Fibroblast of lung (primary cell): ENCODE measurements around the gene MGLL. TPM values are rescaled to one million over a fixed set of nuclear protein-coding genes. Genes with fewer than 3 reads are reported as not detected.
A peak's percentile ranks its signal among the peaks of the same experiment; 100 is the strongest.
"Not testable (repeated sequence)": the region's sequence is repeated elsewhere in the genome, so short reads cannot be mapped to it uniquely, and the experiment has no call there.

Source experiments
- DNase-seq, 2 donors: peaks; one replicate each; pipeline versions ENCODE4 v3.0.0 to v3.0.0-alpha.2; 2010; ENCODE audit warnings: low read depth in 2 of 2
- H2AFZ ChIP-seq: 2 replicates; pipeline ENCODE4 v1.5.1; 2012; ENCODE audit warnings: low read length, control low read depth, inconsistent platforms
- H3K27ac ChIP-seq: 2 replicates; pipeline ENCODE4 v1.5.1; 2011; ENCODE audit warnings: low read length, control low read depth; ENCODE audit not compliant: insufficient read depth
- H3K27me3 ChIP-seq: 2 replicates; pipeline ENCODE4 v1.5.1; 2011; ENCODE audit warnings: mild to moderate bottlenecking, low read length; ENCODE audit not compliant: control insufficient read depth, insufficient read depth
- H3K36me3 ChIP-seq: 2 replicates; pipeline ENCODE4 v1.5.1; 2011; ENCODE audit warnings: low read length; ENCODE audit not compliant: control insufficient read depth, insufficient read depth
- H3K4me1 ChIP-seq: 2 replicates; pipeline ENCODE4 v1.5.1; 2011; ENCODE audit warnings: low read length; ENCODE audit not compliant: control insufficient read depth, insufficient read depth; ENCODE audit errors: extremely low read depth
- H3K4me2 ChIP-seq: 2 replicates; pipeline ENCODE4 v1.5.1; 2011; ENCODE audit warnings: low read length, control low read depth; ENCODE audit not compliant: insufficient read depth; ENCODE audit errors: extremely low read depth
- H3K4me3 ChIP-seq, 4 experiments: fragments of 200-600 bp in 1 of 4; sonication (generic) in 1 of 4; replicated peaks in 1 of 4; 2 replicates each; pipeline ENCODE4 v1.5.1; 2011 to 2016; ENCODE audit warnings: low read length in 4 of 4, low read depth in 3 of 4, mild to moderate bottlenecking in 3 of 4, control low read depth in 2 of 4, inconsistent platforms in 1 of 4, mixed read lengths in 1 of 4; ENCODE audit not compliant: insufficient read depth in 1 of 4; ENCODE audit errors: control extremely low read depth in 1 of 4
- H3K79me2 ChIP-seq: 2 replicates; pipeline ENCODE4 v1.5.1; 2012; ENCODE audit warnings: mild to moderate bottlenecking, low read length, inconsistent platforms; ENCODE audit not compliant: control insufficient read depth, insufficient read depth
- H3K9ac ChIP-seq: 2 replicates; pipeline ENCODE4 v1.5.1; 2011; ENCODE audit warnings: mild to moderate bottlenecking, low read length, control low read depth; ENCODE audit not compliant: insufficient read depth
- H3K9me3 ChIP-seq: 2 replicates; pipeline ENCODE4 v1.5.1; 2012; ENCODE audit warnings: low read depth, low read length; ENCODE audit not compliant: control insufficient read depth, insufficient read depth
- H4K20me1 ChIP-seq: 2 replicates; pipeline ENCODE4 v1.5.1; 2011; ENCODE audit warnings: low read length; ENCODE audit not compliant: control insufficient read depth, insufficient read depth; ENCODE audit errors: extremely low read depth
- CTCF ChIP-seq, 2 donors: IDR thresholded peaks in 1 of 2; conservative IDR thresholded peaks in 1 of 2; 1 replicate in 1 of 2; 2 replicates in 1 of 2; pipeline ENCODE4 v1.5.1; 2011 to 2012; ENCODE audit warnings: low read length in 2 of 2, control low read depth in 1 of 2, inconsistent platforms in 1 of 2, low read depth in 1 of 2, mild to moderate bottlenecking in 1 of 2
- EZH2 ChIP-seq: IDR thresholded peaks from 2 replicates; pipeline ENCODE4 v1.5.1; 2012; ENCODE audit warnings: low read length, control low read depth, mild to moderate bottlenecking; ENCODE audit errors: missing control alignments
- polyA plus RNA-seq, 2 donors: library from polyadenylated mRNA; depleted of rRNA in 1 of 2; stranded (reverse) in 1 of 2; unstranded in 1 of 2; fragments of >200 nt; gene quantifications; 2 replicates each; pipeline ENCODE4 v1.2.1, GENCODE V29; 2011 to 2012; ENCODE audit warnings: missing spikeins in 1 of 2
- total RNA-seq: library from RNA; depleted of rRNA; stranded (reverse); fragments of >200 nt; gene quantifications from 2 replicates; pipeline ENCODE4 v1.2.1, GENCODE V29; 2014

MGLL gene
- total and polyA plus RNA-seq, 2 donors (not counting 1 experiment from before 2014, with no cell fraction given): 60.1 to 122 TPM

- Histone ChIP-seq H3K9me3 (no peaks in the 10 kb centered on the region), H3K79me2 (no peaks in the 10 kb centered on the region), H4K20me1 (no peaks in the 10 kb centered on the region), H3K36me3 (peaks cover under 1% of the 10 kb centered on the region), H3K4me1 (peaks cover 3% of the 10 kb centered on the region), H3K4me3 (no peak overlapping the region), H3K27ac (no peak overlapping the region), H2AFZ (no peak overlapping the region), H3K4me2 (no peak overlapping the region), H3K27me3 (no peaks in the 10 kb centered on the region), H3K9ac (no peak overlapping the region)
- no peak for TF ChIP-seq EZH2
- TF ChIP-seq CTCF (conservative IDR thresholded peaks at IDR 0.05 in 1 of 2, IDR thresholded peaks at IDR 0.05 in 1 of 2; ENCODE audit: low read depth in 1 of 2, low read length in 2 of 2): no peak
- no peak for DNase-seq
These were observed 116.0 kb downstream of the MGLL start for GRCh38 chr3:127706312-127706711.

- H3K27me3 ChIP-seq, H3K4me1 ChIP-seq, DNase-seq, H3K4me2 ChIP-seq, H3K36me3 ChIP-seq, H3K4me3 ChIP-seq, H3K27ac ChIP-seq, H4K20me1 ChIP-seq, H3K9ac ChIP-seq, H2AFZ ChIP-seq, H3K9me3 ChIP-seq, H3K79me2 ChIP-seq: not testable (repeated sequence)
These were observed 117.5 kb downstream of the MGLL start for GRCh38 chr3:127704840-127705239.

GRCh38 chr3:127702151-127702578, 120.2 kb downstream of the MGLL start:
- Histone ChIP-seq H4K20me1 (no peaks in the 10 kb centered on the region), H3K4me3 (no peak overlapping the region), H3K4me2 (no peak overlapping the region), H3K4me1 (peaks cover 26% of the 10 kb centered on the region), H2AFZ (no peak overlapping the region), H3K9ac (no peak overlapping the region), H3K9me3 (no peaks in the 10 kb centered on the region), H3K36me3 (peaks cover 3% of the 10 kb centered on the region), H3K27me3 (no peaks in the 10 kb centered on the region), H3K27ac (no peak overlapping the region), H3K79me2 (no peaks in the 10 kb centered on the region)
- TF ChIP-seq EZH2 (no peak), CTCF (conservative IDR thresholded peaks at IDR 0.05 in 1 of 2, IDR thresholded peaks at IDR 0.05 in 1 of 2; ENCODE audit: low read depth in 1 of 2, low read length in 2 of 2) (no peak)
- peak in 1 of 2 donors; percentile 41 for DNase-seq
